HepG2 (cell line): Measurements from ENCODE around the gene B9D2. TPM values are rescaled to one million over a fixed set of nuclear protein-coding genes. Genes with fewer than 3 reads are reported as not detected.

Experiments used
- AHDC1 ChIP-seq: sonication (generic); formaldehyde crosslinking; IDR thresholded peaks from 2 replicates; pipeline ENCODE4 v1.5.1; 2020; ENCODE audit warnings: mild to moderate bottlenecking, missing genetic modification reagents, borderline replicate concordance
- ATF3 ChIP-seq: sonication (generic); formaldehyde crosslinking; IDR thresholded peaks from 2 replicates; pipeline ENCODE4 v1.4.0; 2020; ENCODE audit warnings: missing genetic modification reagents
- BCL6 ChIP-seq: IDR thresholded peaks from 2 replicates; pipeline ENCODE4 v1.6.1; 2016; ENCODE audit warnings: missing genetic modification reagents, missing compliant biosample characterization
- GPBP1L1 ChIP-seq: sonication (generic); formaldehyde crosslinking; IDR thresholded peaks from 2 replicates; pipeline ENCODE4 v1.5.0; 2020; ENCODE audit warnings: mild to moderate bottlenecking, missing genetic modification reagents
- HIVEP1 ChIP-seq: sonication (generic); formaldehyde crosslinking; IDR thresholded peaks from 2 replicates; pipeline ENCODE4 v1.4.0; 2020; ENCODE audit warnings: mild to moderate bottlenecking, missing genetic modification reagents
- HNF4A ChIP-seq: sonication (generic); formaldehyde crosslinking; IDR thresholded peaks from 2 replicates; pipeline ENCODE4 v1.4.0; 2020; ENCODE audit warnings: missing genetic modification reagents
- MBD4 ChIP-seq: IDR thresholded peaks from 2 replicates; pipeline ENCODE4 v1.6.1; 2012; ENCODE audit warnings: low read length, inconsistent platforms, borderline replicate concordance
- NFE2 ChIP-seq: sonication (generic); formaldehyde crosslinking; IDR thresholded peaks from 2 replicates; pipeline ENCODE4 v1.4.0; 2020; ENCODE audit warnings: missing genetic modification reagents
- ONECUT2 ChIP-seq: sonication (generic); formaldehyde crosslinking; IDR thresholded peaks from 2 replicates; pipeline ENCODE4 v1.4.0; 2020; ENCODE audit warnings: missing genetic modification reagents
- PLRG1 ChIP-seq: fragments of 450-650 bp; conservative IDR thresholded peaks from 2 replicates; pipeline ENCODE4 v1.6.1; 2016
- RFXAP ChIP-seq: sonication (generic); formaldehyde crosslinking; IDR thresholded peaks from 2 replicates; pipeline ENCODE4 v1.4.0; 2020; ENCODE audit warnings: missing genetic modification reagents, borderline replicate concordance
- SAP130 ChIP-seq: IDR thresholded peaks from 2 replicates; pipeline ENCODE4 v1.6.1; 2016; ENCODE audit warnings: low read depth
- TOE1 ChIP-seq: sonication (generic); formaldehyde crosslinking; IDR thresholded peaks from 2 replicates; pipeline ENCODE4 v1.4.0; 2020; ENCODE audit warnings: mild to moderate bottlenecking, missing genetic modification reagents
- ZNF142 ChIP-seq: sonication (generic); formaldehyde crosslinking; IDR thresholded peaks from 2 replicates; pipeline ENCODE4 v1.4.0; 2020; ENCODE audit warnings: missing genetic modification reagents
- ZNF569 ChIP-seq: sonication (generic); formaldehyde crosslinking; IDR thresholded peaks from 2 replicates; pipeline ENCODE4 v1.5.0; 2020; ENCODE audit warnings: mild to moderate bottlenecking, missing genetic modification reagents, moderate library complexity, borderline replicate concordance
- ZNF678 ChIP-seq: sonication (generic); formaldehyde crosslinking; IDR thresholded peaks from 2 replicates; pipeline ENCODE4 v1.4.0; 2020; ENCODE audit warnings: mild to moderate bottlenecking, missing genetic modification reagents
- ZSCAN25 ChIP-seq: sonication (generic); formaldehyde crosslinking; IDR thresholded peaks from 2 replicates; pipeline ENCODE4 v1.8.0; 2022; ENCODE audit warnings: mild to moderate bottlenecking, missing genetic modification reagents
- polyA plus RNA-seq, 8 experiments: library from polyadenylated mRNA; depleted of rRNA in 3 of 8; stranded (reverse) in 7 of 8; unstranded in 1 of 8; fragments of >200 nt; fragmentation: Illumina TruSeq in 4 of 8; extraction: Trizol in 4 of 8; gene quantifications; 2 replicates each; pipeline versions ENCODE4 v1.2.1 to v1.2.3, GENCODE V29; 2011 to 2016; ENCODE audit warnings: low read depth in 4 of 8, missing spikeins in 1 of 8, mixed read lengths in 1 of 8; ENCODE audit not compliant: insufficient read depth in 1 of 8
- total RNA-seq, 5 experiments: library from RNA; depleted of rRNA; stranded (reverse); fragments of >200 nt; fragmentation: Illumina TruSeq; extraction: Trizol; gene quantifications; 2 replicates each; pipeline ENCODE4 v1.2.3, GENCODE V29; 2016; ENCODE audit warnings: low read depth in 1 of 5

Gene B9D2
- total and polyA plus RNA-seq, 2 of the 13 experiments (the other 11 are each of a cell fraction or from before 2014, with no cell fraction given) = 3.1 to 4.4 TPM

- TF ChIP-seq ZNF142 (CRISPR knock-in tag) (no peak), GPBP1L1 (CRISPR knock-in tag) (no peak), PLRG1 (no peak), TOE1 (CRISPR knock-in tag) (no peak), HIVEP1 (CRISPR knock-in tag) (peak; percentile 86), HNF4A (CRISPR knock-in tag) (no peak; the same call in 1 of the 2 replicates), MBD4 (no peak), ZNF569 (peak; percentile 64; the same call in 1 of the 2 replicates), ATF3 (CRISPR knock-in tag) (0 out of 2 replicates have a peak, but pooled peaks have one; percentile 27), ONECUT2 (CRISPR knock-in tag) (peak; percentile 33; the same call in 1 of the 2 replicates), ZNF678 (CRISPR knock-in tag) (no peak), ZSCAN25 (CRISPR knock-in tag) (peak; percentile 64; the same call in 1 of the 2 replicates), SAP130 (CRISPR knock-in tag) (peak; percentile 88), NFE2 (CRISPR knock-in tag) (no peak), AHDC1 (CRISPR knock-in tag) (no peak), BCL6 (CRISPR knock-in tag) (peak; percentile 50; the same call in 1 of the 2 replicates), RFXAP (CRISPR knock-in tag) (peak; percentile 88)
These were observed 53.7 kb downstream of the B9D2 start, which contains the start of gene CCDC97 (continued) for GRCh38 chr19:41310033-41310831.
